GM23338 (cell line): ENCODE data around the gene PCDHB8.
"Not testable (repeated sequence)": the region's sequence is repeated elsewhere in the genome, so short reads cannot be mapped to it uniquely, and the experiment has no call there.

Source experiments
- EZH2 ChIP-seq: fragments of 200-600 bp; sonication (generic); IDR thresholded peaks from one replicate; pipeline ENCODE4 v1.8.0; 2017; ENCODE audit warnings: antibody characterized with exemption, mild to moderate bottlenecking, low read depth; ENCODE audit not compliant: unreplicated experiment
- EZH2phosphoT487 ChIP-seq: fragments of 200-600 bp; sonication (generic); IDR thresholded peaks from one replicate; pipeline ENCODE4 v1.8.1; 2018; ENCODE audit warnings: antibody characterized with exemption; ENCODE audit not compliant: unreplicated experiment
- NANOG ChIP-seq: IDR thresholded peaks from 2 replicates; pipeline ENCODE4 v1.6.1; 2016; ENCODE audit warnings: antibody characterized with exemption, borderline replicate concordance
- POLR2AphosphoS5 ChIP-seq: IDR thresholded peaks from 2 replicates; pipeline ENCODE4 v1.6.1; 2016; ENCODE audit warnings: antibody characterized with exemption, low read depth
- TF ChIP-seq, protein P1 (sequence below), 2 experiments: fragments of 200-600 bp in 1 of 2; sonication (generic) in 1 of 2; conservative IDR thresholded peaks; 2 replicates each; pipeline versions ENCODE4 v1.5.1 to v1.6.1; 2016 to 2017; ENCODE audit warnings: antibody characterized with exemption in 2 of 2, low read depth in 2 of 2, mild to moderate bottlenecking in 2 of 2, moderate library complexity in 1 of 2
- TF ChIP-seq, protein P2 (sequence below): IDR thresholded peaks from 2 replicates; pipeline ENCODE4 v1.6.1; 2016; ENCODE audit warnings: antibody characterized with exemption
- TF ChIP-seq, protein P3 (sequence below): IDR thresholded peaks from one replicate; pipeline ENCODE4 v1.6.1; 2018; ENCODE audit warnings: antibody characterized with exemption; ENCODE audit not compliant: unreplicated experiment

DNA sequence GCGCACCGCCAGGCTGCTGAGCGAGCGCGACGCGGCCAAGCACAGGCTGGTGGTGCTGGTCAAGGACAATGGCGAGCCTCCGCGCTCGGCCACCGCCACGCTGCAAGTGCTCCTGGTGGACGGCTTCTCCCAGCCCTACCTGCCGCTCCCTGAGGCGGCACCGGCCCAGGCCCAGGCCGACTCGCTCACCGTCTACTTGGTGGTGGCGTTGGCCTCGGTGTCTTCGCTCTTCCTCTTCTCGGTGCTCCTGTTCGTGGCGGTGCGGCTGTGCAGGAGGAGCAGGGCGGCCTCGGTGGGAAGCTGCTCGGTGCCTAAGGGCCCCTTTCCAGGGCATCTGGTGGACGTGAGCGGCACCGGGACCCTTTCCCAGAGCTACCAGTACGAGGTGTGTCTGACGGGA is 24.1 kb downstream of the PCDHB8 start:
- TF ChIP-seq, protein P1, sequence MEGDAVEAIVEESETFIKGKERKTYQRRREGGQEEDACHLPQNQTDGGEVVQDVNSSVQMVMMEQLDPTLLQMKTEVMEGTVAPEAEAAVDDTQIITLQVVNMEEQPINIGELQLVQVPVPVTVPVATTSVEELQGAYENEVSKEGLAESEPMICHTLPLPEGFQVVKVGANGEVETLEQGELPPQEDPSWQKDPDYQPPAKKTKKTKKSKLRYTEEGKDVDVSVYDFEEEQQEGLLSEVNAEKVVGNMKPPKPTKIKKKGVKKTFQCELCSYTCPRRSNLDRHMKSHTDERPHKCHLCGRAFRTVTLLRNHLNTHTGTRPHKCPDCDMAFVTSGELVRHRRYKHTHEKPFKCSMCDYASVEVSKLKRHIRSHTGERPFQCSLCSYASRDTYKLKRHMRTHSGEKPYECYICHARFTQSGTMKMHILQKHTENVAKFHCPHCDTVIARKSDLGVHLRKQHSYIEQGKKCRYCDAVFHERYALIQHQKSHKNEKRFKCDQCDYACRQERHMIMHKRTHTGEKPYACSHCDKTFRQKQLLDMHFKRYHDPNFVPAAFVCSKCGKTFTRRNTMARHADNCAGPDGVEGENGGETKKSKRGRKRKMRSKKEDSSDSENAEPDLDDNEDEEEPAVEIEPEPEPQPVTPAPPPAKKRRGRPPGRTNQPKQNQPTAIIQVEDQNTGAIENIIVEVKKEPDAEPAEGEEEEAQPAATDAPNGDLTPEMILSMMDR (conservative IDR thresholded peaks at IDR 0.05; ENCODE audit: low read depth in 2 of 2) = not testable (repeated sequence)
- TF ChIP-seq EZH2phosphoT487, EZH2, POLR2AphosphoS5, NANOG: not testable (repeated sequence)
- TF ChIP-seq, protein P2, sequence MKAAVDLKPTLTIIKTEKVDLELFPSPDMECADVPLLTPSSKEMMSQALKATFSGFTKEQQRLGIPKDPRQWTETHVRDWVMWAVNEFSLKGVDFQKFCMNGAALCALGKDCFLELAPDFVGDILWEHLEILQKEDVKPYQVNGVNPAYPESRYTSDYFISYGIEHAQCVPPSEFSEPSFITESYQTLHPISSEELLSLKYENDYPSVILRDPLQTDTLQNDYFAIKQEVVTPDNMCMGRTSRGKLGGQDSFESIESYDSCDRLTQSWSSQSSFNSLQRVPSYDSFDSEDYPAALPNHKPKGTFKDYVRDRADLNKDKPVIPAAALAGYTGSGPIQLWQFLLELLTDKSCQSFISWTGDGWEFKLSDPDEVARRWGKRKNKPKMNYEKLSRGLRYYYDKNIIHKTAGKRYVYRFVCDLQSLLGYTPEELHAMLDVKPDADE = not testable (repeated sequence)
- TF ChIP-seq, protein P3, sequence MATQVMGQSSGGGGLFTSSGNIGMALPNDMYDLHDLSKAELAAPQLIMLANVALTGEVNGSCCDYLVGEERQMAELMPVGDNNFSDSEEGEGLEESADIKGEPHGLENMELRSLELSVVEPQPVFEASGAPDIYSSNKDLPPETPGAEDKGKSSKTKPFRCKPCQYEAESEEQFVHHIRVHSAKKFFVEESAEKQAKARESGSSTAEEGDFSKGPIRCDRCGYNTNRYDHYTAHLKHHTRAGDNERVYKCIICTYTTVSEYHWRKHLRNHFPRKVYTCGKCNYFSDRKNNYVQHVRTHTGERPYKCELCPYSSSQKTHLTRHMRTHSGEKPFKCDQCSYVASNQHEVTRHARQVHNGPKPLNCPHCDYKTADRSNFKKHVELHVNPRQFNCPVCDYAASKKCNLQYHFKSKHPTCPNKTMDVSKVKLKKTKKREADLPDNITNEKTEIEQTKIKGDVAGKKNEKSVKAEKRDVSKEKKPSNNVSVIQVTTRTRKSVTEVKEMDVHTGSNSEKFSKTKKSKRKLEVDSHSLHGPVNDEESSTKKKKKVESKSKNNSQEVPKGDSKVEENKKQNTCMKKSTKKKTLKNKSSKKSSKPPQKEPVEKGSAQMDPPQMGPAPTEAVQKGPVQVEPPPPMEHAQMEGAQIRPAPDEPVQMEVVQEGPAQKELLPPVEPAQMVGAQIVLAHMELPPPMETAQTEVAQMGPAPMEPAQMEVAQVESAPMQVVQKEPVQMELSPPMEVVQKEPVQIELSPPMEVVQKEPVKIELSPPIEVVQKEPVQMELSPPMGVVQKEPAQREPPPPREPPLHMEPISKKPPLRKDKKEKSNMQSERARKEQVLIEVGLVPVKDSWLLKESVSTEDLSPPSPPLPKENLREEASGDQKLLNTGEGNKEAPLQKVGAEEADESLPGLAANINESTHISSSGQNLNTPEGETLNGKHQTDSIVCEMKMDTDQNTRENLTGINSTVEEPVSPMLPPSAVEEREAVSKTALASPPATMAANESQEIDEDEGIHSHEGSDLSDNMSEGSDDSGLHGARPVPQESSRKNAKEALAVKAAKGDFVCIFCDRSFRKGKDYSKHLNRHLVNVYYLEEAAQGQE = not testable (repeated sequence)
